GM10266 (cell line): ENCODE measurements around the gene SUN3.
"Not testable (repeated sequence)": the region's sequence is repeated elsewhere in the genome, so short reads cannot be mapped to it uniquely, and the experiment has no call there.

Source experiments
- DNase-seq: peaks from one replicate; pipeline ENCODE4 v3.0.0; 2012; ENCODE audit errors: extremely low spot score
- TF ChIP-seq, protein P1 (sequence below): IDR thresholded peaks from 2 replicates; pipeline ENCODE4 v1.5.1; 2012; ENCODE audit warnings: mild to moderate bottlenecking, low read depth; ENCODE audit not compliant: control insufficient read depth, insufficient read depth; ENCODE audit errors: missing control alignments

The SUN3 gene

DNA sequence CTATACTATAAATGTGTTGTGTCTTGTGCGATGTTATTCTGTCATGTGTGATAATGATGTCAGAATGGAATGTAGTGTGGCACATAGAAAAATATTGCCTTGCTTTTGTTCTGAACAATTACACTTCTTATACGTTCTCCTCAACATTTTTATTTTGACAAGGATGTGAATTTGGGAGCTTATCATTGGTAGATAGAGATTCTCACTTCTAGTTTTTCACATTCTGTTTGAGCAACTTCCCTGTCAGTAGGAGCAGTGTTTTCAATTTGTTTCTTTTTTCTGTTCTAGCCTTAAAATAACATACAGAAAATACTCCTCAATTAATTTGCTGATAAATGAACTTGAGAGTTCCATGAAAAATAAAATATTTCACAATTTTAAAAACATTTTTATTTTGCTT is 17.6 kb downstream of the SUN3 start:
- TF ChIP-seq, protein P1, sequence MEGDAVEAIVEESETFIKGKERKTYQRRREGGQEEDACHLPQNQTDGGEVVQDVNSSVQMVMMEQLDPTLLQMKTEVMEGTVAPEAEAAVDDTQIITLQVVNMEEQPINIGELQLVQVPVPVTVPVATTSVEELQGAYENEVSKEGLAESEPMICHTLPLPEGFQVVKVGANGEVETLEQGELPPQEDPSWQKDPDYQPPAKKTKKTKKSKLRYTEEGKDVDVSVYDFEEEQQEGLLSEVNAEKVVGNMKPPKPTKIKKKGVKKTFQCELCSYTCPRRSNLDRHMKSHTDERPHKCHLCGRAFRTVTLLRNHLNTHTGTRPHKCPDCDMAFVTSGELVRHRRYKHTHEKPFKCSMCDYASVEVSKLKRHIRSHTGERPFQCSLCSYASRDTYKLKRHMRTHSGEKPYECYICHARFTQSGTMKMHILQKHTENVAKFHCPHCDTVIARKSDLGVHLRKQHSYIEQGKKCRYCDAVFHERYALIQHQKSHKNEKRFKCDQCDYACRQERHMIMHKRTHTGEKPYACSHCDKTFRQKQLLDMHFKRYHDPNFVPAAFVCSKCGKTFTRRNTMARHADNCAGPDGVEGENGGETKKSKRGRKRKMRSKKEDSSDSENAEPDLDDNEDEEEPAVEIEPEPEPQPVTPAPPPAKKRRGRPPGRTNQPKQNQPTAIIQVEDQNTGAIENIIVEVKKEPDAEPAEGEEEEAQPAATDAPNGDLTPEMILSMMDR: no peak
- no peak for DNase-seq

DNA sequence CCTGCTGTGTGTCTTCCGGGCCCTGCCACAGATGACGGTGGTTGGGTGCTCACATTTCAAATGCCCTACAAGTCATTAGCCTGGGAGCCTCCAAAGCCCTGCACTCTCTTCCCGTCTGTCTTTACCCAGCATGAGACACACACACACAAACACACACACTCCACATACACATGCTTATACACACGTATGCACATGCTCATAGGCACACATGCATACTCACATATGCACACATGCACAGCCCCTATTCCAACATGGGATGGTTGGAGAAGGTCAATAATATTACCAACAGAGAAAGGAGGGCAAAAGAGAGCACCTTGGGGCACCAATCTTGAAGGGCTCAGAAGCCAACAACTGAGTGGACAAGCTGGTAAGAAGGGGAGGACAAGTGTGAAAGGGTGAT is 19.0 kb downstream of the SUN3 start:
- DNase-seq: no peak
- TF ChIP-seq, protein P1: no peak

DNA sequence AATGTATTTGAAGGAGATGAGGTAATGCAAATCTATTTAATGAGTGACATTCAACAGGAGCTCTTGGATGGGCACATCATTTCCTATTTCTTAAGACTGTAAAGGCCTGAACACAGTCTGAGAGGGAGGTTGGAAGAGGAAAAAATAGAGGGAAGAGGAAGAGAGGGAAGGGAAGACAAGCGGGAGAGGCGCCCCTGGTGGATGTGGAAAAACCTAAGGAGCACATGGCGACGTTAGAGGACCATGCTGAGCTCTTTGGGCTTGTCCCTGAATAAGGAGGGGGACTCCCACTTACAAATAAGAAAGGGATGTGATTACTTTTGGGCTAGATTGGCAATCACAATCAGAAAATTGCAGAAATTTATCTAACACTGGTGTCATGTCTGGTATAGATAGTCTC is 19.6 kb downstream of the SUN3 start:
- TF ChIP-seq, protein P1: no peak
- no peak for DNase-seq

DNA sequence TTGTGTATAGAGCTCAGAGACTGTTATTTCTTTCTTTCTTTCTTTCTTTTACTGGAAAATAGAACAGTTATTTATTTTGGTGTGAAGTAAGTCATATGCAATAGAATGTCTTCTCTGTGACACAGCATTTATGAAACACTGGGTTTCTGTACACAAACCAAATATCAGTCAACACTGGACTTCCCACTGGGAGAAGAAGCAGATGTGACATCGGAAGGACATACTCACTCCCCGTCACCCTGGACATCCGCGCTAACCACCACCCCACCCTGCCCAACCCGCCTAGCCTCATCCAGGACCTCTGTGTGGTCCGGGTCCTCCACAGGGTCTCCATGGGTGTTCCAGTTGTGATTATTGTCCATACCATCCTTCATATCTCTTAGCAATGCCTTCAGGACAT is 22.0 kb downstream of the SUN3 start:
- TF ChIP-seq, protein P1: no peak
- DNase-seq: no peak

DNA sequence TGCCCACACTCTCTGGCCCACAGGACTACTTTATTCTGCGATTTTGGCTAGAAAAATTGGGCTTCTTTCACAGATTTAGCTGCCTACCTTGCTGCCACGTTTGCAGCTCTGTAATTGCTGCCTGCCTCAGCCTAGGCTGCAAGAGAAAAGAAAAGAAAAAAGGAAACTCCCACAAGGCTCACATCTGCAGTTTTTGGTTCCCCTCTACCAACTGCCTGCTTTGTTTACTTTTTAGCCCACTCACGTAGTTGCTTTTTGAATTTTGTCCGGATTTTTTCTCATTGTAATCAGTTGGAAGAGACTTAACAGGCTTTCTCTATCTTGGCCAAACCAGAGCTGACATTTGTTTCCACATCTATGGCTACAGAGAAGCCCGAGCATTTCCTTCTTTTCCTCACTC is 24.3 kb downstream of the SUN3 start:
- no peak for DNase-seq
- TF ChIP-seq, protein P1: no peak

DNA sequence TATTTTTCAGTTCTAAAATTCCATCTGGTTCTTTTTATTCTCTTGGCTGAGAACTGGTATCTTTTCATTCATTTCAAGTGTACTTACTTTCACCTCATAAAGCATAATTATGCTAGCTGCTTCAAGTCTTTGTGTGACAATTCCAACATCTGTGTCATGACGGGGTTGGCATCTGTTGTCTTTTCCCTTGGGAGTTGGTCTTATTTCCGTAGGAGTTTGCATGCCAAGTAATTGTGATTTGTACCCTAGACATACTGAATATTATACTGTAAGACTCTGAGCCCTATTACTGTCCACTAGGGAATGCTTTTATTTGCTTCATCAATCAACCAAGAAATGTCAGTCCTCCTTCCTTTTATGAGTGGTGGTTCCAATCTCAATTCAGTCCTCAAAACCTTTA is 24.9 kb downstream of the SUN3 start:
- TF ChIP-seq, protein P1: no peak
- DNase-seq: no peak

DNA sequence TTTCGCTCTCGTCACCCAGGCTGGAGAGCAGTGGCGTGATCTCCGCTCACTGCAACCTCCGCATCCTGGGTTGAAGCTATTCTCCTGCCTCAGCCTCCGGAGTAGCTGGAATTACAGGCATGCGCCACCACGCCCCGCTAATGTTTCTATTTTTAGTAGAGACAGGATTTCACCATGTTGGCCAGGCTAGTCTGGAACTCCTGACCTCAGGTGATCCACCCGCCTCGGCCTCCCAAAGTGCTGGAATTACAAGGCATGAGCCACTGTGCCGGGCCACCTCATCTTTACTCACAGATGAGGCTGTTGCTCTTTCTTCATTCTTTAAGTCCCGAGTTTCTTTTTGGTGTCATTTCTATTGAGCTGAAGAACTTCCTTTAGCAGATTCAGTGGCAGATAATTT is 28.7 kb downstream of the SUN3 start:
- not testable (repeated sequence) for DNase-seq

DNA sequence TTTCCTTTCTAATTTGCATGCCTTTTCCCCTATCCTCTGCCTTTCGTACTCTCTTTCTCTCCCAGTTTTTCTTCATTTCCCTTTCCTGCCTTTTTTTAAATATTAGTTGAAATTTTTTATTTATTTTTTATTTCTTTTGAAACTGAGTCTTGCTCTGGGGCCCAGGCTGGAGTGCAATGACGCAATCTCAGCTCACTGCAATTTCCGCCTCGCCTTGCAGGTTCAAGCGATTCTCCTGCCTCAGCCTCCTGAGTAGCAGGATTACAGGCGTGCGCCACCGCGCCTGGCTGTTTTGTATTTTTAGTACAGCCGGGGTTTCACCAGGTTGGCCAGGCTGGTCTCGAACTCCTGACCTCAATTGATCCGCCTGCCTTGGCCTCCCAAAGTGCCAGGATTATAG is 29.5 kb downstream of the SUN3 start:
- DNase-seq: no peak
- TF ChIP-seq, protein P1: no peak
